Stimulated activated CD8-positive, alpha-beta memory T cell treated with anti-CD3 and anti-CD28 coated beads, Interleukin-12 subunit alpha, Interleukin-12 subunit beta, amount 100 ng/mL, for 24 hours (primary cell): ENCODE measurements around the gene TAF5L.

Source experiments
- DNase-seq: peaks from one replicate; pipeline ENCODE4 v3.0.0-alpha.2; 2020; ENCODE audit errors: extremely low read depth

Gene TAF5L

DNA sequence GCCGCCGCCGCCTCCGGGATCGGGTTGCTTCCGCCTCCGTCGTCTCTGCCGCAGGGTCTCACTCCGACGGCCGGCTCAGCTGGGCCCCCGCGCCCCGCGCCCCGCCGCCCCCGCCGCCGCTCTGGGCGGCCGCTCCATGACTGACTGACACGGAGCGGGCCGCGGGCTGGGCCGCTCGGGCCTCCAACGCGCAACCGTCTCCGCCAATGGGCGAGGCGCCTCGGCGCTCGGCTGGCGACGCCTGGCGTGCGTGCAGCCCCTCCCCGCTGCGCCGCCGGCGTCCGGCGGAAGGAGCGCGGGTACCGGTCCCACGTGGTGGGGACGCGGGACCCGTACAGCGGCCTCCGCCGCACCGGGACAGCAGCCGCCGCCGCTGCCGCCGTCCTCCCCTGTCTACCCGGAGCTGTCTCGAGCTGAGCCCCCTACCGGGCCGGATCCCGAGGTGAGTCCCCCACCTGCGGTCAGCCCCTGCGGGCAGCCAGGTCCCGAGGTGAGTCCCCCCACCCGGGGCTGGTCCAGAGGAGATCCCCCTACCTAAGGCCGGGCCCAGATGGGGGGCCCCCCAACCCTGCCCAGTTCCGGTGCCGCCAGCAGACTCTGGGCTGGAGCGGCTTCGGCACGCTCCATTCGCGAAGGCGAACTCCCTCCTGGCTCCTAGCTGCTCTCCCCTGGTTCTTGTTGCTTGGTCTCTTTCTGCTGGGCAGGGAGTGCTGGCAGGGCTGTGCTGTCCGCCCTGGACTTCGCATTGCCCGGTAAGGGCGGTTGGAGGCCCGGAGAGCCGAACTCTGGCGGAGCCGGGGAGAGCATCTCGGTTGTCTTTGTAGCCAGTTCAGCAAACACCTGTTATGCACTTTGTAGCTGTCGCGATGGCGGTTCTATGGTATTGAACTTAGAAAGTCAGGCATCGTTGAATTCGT is at the start of gene TAF5L, which contains the start of gene URB2:
Gene TAF5L, minus strand, starts transcription at position 208 of the 917 bp plus-strand sequence. CDS start 11,640 bp downstream, outside the sequence.
Gene URB2, plus strand, starts transcription at position 333 of the 917 bp plus-strand sequence. CDS start 1,387 bp downstream, outside the sequence.
- peak; percentile 65 for DNase-seq

DNA sequence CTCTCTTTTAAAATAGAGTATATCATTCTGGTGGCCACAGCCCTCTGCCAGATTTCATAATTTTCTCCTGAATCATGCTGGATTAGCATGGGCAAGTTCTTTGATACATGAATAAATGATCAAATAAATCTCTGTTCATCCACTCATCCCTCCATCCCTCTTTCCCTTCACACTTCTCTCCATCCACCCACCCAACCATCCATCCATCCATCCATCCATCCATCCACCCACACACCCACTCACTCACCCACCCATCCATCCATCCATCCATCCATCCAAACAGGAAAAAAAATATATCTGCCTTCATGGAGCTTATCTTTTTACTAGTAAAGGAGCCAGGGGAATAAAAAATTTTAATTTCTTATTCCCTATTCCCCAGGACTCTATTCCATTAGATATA is 49.5 kb upstream of the TAF5L start:
- DNase-seq = no peak

DNA sequence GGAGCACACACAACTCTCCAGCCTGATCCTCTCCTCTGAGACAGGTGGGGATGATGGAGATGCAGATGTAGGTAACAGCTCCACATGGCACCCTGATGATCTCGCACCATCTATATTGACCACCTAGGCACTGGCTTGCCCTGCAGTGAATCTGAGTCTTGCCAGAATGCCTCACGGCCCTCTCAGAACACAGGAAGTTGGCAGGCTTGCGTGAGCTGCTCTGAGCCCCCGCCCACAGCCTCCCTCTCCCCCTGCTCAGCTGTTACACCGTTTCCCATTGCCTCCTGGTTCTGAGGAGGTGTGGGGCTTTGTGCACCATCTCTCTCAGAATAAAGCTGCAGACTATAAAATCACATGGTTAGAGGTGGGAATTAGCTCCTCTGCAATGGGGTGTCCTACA is 48.1 kb upstream of the TAF5L start:
- DNase-seq = no peak

DNA sequence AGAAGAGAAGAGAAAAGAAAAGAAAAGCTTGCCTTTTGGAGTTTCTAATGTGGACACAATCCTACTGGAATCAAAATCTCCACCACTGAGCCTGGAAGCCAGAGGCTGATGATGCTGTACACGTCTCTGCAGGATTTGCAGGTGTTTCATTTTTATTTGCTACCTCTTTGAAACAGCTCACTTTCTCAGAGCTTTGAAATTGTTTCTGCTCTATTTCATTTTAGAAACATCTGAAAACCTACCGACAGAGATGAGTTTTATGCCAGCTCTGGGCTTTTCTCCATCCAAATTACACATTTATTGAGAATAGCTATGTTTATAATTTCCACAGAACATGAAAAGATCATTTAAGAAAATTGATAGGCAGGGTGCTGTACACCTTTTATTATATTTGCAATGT is 46.3 kb upstream of the TAF5L start:
- no peak for DNase-seq

DNA sequence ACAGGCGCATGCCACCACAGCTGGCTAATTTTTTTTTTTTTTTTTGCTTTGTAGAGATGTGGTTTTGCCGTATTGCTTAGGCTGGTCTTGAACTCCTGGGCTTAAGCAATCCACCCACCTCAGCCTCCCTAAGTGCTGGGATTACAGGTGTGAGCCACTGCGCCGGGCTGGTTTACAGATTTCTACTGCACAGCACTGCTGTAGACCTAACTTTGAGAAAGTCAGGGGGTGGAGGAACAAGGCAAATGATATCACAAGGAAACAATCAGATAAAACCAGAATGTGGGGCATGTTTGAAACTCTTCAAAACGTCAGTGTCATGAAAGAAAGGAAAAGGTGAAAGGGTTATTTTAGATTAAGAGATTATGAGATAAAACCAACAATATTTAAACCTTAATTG is 45.4 kb upstream of the TAF5L start:
- DNase-seq = no peak

DNA sequence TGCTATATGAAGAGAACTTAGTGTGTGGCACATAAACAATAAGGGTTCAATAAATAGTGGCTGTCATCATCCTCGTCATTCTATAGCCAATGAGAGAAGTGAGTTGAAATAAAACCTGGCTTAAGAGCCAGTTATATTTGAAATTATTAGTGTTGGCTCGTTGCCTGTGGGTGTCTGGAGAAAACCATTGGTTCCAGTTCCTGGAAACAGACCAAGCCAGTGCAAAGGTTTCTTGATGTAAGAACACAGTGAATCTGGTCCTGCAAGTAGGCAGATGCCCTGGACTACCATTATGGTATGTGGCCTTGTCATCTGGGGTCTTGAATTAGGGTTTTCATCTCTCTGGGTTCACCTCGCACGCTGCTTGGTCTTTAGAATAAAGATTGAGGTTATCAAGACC is 43.4 kb upstream of the TAF5L start:
- no peak for DNase-seq

DNA sequence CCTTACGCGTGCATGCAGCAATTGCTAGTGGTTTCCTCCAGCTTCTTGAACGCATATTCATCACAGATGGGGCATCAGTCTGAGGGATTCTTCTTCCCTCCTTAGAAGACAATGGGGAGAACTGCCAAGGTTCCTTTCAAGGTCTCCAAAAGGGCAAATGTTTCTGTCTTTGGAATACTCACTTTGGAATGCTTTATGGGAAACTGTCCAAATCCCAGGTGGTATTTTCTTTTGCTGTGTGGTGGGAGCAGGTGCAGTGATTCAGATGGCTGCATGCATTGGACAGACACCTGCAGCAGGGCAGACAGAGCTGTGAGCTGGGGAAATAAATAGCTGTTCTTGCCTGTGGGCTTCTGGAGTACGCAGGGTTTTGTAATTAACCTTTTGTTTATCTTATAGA is 40.7 kb upstream of the TAF5L start:
- no peak for DNase-seq

DNA sequence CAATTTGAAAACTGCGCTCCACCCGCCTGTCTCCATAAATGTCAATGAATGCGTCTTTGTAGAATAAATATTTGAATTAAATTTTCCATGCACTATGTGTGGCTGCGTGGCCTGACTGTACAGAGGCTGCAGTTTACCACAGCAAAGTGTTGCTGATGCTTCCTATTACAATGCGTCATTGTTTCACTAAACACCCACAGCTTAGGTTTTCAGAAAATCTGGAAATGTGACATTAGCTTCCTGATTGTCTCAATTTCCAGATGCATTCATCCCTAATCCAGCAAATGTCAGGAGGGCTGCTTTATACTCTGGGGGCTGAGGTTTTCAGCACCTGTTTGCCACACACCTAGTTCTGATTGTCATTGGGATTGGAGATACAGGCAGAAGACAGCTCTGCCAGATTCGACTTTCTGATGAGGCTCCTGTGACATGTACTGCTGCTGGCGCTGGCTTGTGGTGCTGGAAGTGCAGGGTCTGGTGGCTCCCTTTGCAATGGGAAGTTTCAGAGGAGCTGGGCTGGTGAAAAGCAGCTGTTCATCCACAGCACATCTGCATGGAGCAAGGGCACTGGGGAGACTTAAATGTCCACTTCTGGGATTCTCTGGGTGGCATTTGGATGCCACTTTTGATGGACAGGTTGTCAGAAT is 40.1 kb upstream of the TAF5L start:
- DNase-seq = no peak

DNA sequence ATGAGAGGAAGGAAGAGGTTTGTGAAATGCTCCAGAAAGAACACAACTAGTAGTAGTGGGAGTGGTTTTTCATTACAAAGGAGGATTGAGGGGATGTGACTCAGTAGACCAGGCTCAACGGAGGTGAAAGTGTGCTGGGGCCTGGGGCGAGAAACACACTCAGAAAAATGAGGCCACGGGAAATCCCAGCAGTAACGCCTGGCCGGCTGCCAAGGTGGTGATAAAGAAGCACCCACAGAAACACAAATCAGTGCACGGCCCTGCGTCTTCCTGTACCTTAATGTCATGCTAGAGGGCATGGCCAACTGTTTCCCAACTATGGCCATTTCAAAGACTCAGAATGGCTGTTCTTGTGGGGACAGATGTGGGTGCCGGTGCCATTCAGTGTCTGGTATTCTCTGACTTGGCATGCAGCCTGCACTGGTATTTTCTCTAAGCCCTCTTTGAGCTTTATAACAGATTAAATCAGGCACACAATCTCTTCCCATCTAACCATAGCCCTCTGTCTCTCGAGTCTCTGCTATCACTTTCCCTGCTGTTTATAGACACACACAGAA is 38.3 kb upstream of the TAF5L start:
- peak; percentile 49 for DNase-seq

DNA sequence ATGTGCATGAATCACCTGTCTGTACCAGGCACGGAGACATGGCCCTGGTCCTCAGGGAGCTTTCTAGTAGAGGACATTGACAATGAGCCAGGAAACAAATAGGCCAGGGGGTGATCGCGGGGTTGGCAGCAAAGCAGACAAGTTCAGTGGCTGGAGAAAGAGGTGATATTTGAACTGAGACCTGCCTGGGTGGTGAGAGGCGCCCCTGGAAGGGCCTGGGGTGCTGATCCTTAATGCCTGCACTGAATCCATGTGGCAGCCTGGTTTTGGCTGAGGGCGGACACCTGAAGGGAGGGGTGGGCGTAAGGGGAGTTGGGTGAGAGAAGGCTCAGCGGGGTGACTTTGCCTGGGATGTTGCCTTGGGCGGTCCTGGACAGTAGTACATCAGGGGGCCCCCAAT is 36.0 kb upstream of the TAF5L start:
- DNase-seq = no peak

DNA sequence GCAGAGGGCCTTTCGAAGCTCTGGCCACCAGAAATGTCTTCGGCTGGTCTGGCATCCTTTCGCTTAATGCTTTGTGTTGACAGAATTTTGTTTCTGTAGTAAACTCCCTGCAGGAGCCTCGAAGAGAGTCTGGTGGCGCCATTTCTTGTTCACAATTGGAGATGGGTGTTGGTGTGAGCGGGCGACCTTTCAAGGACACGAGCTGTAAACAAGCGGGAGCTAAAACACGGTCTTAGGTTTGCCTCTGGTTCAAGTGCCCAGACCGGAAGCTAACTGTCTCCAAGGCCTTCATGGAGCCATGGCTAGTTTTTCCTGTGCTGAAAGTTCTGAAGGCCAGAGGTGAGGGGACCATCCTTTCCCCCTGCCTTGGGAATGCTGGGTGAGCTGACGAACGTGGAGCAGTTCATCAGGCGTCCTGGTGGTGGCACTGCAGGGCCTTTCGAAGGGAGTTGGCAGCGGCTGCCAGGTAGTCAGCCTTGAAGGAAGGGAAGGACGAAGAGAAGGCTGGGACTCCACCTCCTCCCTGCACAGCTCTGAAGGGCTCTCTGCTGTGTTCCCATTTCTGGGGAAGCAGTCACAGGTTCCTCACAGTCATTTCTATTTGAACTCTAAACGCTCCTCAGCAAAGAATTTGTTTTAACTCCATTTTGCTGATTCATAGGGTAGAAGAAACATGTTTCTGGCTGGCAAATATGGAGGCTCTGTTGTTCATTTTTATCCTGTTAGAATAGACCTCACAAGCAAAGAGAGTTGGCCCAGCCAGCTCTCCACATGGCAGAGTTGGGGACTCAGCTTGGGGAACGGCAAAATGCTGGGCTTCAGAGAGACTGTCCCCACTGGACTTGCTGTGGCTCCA is 35.3 kb upstream of the TAF5L start:
- peak; percentile 21 for DNase-seq

DNA sequence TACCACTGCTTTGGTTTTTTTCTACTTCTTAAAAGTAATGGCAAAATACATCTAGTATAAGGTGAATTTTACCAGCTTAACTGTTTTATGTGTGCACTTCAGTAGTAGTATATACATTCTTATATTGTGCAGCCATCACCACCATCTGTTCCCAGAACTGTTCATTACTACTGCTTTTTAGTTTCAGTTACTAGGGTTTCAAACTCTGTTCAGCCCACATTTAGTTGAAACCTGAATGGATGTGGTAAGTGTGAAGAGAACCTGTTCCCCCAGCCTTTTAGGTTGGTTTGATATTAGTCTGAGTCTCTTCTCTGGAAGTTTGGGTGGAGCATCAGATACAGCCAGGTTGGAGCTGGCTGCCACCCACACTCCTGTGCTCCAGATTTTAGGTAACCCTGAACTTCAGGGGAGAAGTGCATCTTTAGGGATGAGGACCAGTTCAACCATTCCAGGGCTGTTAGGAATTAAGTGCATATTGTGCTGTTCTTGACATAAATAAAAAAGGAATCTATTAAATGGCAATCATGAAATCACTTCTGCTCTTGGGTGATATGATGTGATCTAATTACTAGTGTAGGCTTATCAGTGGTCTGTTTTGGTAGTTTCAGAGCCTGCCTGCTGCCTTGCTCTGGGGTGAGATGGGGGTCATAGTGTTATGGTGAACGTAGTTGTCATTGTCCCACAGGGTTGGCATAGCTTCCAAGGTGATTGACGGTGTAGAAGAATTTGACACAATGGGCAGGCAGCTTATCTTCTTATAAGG is 32.3 kb upstream of the TAF5L start:
- DNase-seq = no peak

DNA sequence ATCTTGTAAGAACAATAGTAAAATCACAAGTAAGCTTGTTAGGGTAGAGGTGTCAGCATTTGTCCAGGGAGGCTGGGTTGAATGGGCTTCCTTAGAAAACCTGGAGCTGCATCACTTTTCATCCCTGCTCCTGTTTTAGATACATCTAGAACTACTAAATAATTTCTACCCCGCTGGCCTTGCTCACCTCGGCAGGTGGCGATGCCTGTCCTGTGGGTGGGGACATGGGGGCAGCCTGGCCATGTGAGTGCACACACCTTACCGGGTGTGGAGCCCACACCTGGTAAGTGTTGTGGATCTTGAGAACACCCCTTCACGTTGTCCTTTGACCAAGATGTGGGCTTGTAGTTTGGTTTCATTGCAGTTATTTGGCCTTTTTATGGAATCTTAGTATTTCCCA is 29.9 kb upstream of the TAF5L start:
- no peak for DNase-seq

DNA sequence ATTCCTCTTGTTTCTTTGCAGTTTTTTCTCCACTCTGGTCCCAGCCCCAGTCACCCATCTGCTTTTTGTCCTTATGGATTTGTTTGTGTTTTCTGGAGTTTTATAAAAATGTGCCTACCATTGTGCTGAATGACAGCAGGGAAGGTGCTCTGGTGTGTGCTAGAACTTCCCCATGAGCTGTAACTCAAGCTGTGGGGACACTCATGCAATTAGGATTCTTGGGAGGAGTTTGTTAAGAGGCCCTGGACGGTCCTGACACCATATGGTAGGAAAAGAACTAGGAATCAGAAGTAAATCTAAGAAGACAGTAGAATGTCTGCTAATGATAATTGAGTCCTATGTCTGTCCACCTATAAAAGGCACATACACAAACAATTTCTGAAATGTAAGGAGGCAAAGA is 27.5 kb upstream of the TAF5L start:
- no peak for DNase-seq

DNA sequence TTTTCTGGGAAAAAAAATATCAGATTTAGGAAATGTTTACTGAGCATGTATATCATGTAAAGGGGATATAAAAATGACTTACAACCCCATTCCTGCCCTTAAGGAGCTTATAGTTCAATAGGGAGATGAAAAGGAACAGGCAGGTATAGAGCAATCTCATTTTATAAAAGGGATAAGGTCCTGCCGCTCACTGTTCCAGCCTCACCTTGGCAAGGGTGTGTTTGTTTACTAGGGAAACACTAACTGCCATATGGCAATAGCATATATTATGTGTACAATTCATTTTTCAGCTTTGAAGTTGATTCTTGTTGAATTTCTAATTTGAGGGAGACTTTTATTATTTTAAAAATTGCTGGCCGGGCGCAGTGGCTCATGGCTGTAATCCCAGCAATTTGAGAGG is 25.6 kb upstream of the TAF5L start:
- DNase-seq = no peak

DNA sequence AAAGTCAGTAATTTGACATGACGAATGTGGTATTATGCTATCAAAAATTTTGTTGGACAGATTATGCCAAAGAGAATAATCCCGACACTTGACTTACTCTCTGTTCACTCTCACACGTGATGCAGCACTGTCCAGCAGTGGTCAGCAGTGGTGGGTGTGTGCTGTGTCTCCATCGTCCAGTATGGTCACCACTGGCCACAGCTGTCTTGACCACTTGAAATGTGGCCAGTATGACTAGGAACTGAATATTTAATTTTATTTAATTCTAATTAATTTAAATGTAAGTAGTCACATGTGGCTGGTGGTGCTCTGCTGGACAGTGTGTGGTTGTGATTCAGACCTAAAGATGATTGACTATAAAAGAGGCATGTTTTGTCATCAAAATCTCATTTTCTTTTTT is 24.1 kb upstream of the TAF5L start:
- DNase-seq = no peak

DNA sequence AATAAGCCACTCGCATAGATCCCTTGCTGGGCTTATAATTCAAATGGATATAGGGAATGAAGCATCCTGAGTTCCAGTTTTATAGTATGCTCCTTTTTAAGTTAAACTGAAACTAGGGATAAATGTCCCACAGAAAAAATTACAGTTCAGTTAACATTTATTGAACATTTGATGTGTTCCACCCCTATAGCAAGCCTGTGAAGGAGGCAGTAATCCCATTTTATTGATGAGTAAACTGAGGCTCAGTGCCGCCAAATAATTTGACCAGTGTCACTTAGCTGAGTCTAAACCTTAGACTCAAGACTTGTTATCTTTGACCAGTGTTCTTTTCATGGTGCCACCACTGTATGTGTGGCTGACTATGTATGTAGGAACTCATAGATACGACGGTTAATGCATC is 22.5 kb upstream of the TAF5L start:
- DNase-seq = no peak

DNA sequence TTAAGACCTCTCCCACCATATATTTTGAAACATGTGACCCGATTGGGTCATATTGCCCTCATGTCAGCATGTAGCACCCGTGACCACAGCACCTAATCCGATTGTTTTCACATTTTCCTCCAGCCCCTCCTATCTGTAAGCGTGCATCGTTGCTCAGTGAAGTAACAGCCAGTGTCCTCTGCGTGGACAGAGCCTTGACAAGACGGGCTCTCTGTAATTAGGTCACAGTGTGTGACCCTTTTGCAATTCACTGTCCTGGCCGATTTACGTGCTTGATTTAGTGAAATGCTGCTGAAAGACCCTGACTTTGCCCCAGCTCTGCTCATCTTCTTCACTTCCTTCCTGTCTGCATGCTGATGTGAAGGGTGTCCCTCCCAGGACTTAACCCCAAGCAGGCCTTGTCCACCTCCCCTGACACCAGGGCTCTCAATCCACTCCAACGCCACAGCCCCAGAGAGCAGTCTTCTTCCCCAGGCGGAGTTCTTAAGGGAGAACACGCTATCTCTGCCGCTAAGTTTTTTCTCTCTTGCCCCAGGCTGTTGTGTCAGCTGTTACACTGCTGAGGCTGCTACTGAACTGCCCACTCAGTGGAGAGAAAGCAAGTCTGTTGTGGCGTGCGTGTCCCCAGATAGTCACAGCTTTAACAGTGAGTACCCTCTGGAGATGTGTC is 19.5 kb upstream of the TAF5L start:
- DNase-seq = no peak

DNA sequence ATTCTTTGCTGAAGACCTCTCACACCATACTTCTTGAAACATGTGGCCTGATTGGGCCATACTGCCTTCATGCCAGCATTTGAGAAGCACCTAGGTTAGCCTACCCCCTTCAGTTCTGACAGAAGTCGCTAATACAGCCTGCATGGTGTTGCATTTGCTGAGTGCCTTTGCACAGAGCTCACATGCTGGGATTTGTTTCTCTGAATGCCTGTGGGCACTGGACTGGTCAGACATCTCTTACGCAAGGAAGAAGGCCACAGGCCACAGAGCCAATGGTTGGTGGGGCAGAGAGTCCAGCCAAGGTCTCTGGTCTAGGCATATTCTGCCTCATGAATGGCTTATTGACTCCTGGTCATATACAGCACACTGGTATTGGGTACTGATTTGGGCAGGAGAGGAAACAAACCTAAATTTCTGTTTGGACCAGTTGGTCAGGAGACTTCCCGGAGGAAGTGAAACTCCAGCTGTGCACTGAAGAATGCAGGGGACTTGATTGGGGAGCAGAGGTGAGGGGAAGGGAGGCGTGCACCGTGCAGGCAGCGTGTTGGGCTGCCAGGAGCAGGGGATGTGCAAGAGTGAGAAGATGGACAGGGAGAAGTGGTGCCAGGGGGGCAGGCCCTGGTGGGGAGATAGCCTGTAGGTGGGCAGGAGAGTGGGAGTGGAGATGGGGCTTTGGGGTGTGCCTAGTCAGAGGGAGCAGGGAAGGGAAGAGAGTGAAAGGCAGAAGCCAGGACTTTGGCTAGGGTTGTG is 18.2 kb upstream of the TAF5L start:
- no peak for DNase-seq

DNA sequence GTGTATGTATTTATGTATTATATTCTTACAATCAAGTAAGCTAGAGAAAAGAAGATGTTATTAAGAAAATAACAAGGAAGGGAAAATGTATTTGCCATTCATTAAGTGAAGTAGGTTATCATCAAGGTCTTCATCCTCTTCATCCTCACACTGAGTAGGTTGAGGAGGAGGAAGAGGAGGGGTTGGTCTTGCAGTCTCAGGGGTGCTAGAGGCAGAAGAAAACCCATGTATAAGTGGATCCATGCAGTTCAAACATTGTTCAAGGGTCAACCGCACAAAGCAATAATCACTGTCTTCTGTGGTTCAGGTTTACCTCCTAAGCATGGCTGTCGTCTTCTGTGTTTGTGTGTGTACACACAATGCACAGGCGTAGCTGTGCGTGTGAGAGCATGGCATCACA is 17.0 kb upstream of the TAF5L start:
- no peak for DNase-seq
